ENCODE data around the gene ELOA. TPM values are rescaled to one million over a fixed set of nuclear protein-coding genes. Genes with fewer than 3 reads are reported as not detected.

Gene ELOA
- total and polyA plus RNA-seq, 9 of the 15 experiments (the other 6 are each of a cell fraction or from before 2014, with no cell fraction given): 31.9 to 98.6 (median 61.3) TPM

DNA sequence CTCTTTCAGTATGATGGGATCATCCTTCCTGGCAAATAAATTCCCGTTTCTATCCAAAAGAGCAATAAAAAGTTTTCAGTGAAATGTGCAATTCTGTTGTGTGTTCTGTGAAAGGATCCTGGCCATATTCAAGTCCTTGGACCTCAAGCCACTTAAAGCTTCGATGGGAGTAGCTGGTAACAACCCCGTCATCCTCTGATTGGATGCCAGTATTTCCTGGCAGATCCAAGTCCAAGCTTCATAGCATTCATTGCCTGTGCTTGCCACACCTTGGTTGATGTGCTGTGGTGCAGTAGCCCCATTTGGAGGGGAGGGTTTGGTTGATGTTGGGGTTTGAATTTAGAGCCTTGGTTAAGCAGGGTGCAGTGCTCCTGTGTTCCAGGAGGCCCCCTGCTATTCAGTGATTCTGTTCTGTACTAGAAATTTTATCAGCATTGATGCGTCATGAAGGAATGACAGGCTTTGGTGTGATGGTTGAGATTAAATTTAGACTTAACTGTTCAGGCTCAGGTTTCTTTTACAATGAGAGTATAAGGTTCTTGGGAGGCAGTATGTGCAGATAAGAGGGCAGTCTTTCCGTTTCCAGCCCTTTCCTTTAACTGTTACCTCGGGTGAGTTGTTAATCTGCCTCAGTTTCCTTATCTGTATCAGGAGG, 46.8 kb upstream of the ELOA start (continued):
- TF ChIP-seq SIRT6 (IDR thresholded peaks at IDR 0.05; ENCODE audit: low read depth, low read length) (no peak), ZFX (CRISPR knock-in tag; IDR thresholded peaks at IDR 0.05) (no peak), ESRRB (CRISPR knock-in tag; IDR thresholded peaks at IDR 0.05; ENCODE audit: borderline replicate concordance) (peak; percentile 63; the same call in 1 of the 2 replicates), GTF2A2 (tag; IDR thresholded peaks at IDR 0.05) (no peak), ZSCAN29 (IDR thresholded peaks at IDR 0.05) (no peak), RBM14 (IDR thresholded peaks at IDR 0.05; ENCODE audit: borderline replicate concordance, insufficient read depth, low read depth, low read length) (no peak), ATF7 (IDR thresholded peaks at IDR 0.05) (no peak), SMAD1 (IDR thresholded peaks at IDR 0.05; ENCODE audit: low read depth, low read length, partially characterized antibody) (peak; percentile 9), HOXB6 (CRISPR knock-in tag; IDR thresholded peaks at IDR 0.05; ENCODE audit: borderline replicate concordance) (no peak), KDM5B (IDR thresholded peaks at IDR 0.05; ENCODE audit: insufficient replicate concordance, low read depth, low read length) (peak; percentile 13), ZBTB8A (IDR thresholded peaks at IDR 0.05; ENCODE audit: partially characterized antibody) (no peak), ZNF507 (tag; conservative IDR thresholded peaks at IDR 0.05) (no peak), KAT8 (IDR thresholded peaks at IDR 0.05; ENCODE audit: low read depth) (no peak), SUPT5H (IDR thresholded peaks at IDR 0.05) (peak; percentile 35), E2F3 (CRISPR knock-in tag; IDR thresholded peaks at IDR 0.05) (no peak), ZKSCAN8 (CRISPR knock-in tag; IDR thresholded peaks at IDR 0.05) (no peak), RFX5 (IDR thresholded peaks at IDR 0.05; ENCODE audit: low read depth, low read length) (no peak), HDAC6 (IDR thresholded peaks at IDR 0.05; ENCODE audit: low read depth, low read length) (no peak), PTBP1 (IDR thresholded peaks at IDR 0.05; ENCODE audit: low read depth, low read length) (no peak), CC2D1A (IDR thresholded peaks at IDR 0.05) (no peak), RBFOX2 (IDR thresholded peaks at IDR 0.05; ENCODE audit: low read depth, low read length) (peak; percentile 14; the same call in 1 of the 2 replicates), SRSF3 (IDR thresholded peaks at IDR 0.05; ENCODE audit: insufficient read depth, low read length) (no peak)
- TF ChIP-seq, protein P1, sequence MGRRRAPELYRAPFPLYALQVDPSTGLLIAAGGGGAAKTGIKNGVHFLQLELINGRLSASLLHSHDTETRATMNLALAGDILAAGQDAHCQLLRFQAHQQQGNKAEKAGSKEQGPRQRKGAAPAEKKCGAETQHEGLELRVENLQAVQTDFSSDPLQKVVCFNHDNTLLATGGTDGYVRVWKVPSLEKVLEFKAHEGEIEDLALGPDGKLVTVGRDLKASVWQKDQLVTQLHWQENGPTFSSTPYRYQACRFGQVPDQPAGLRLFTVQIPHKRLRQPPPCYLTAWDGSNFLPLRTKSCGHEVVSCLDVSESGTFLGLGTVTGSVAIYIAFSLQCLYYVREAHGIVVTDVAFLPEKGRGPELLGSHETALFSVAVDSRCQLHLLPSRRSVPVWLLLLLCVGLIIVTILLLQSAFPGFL (CRISPR knock-in tag; IDR thresholded peaks at IDR 0.05): 0 out of 2 replicates have a peak, but pooled peaks have one; percentile 46
- TF ChIP-seq, protein P2, sequence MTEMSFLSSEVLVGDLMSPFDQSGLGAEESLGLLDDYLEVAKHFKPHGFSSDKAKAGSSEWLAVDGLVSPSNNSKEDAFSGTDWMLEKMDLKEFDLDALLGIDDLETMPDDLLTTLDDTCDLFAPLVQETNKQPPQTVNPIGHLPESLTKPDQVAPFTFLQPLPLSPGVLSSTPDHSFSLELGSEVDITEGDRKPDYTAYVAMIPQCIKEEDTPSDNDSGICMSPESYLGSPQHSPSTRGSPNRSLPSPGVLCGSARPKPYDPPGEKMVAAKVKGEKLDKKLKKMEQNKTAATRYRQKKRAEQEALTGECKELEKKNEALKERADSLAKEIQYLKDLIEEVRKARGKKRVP (CRISPR knock-in tag; IDR thresholded peaks at IDR 0.05): no peak
- TF ChIP-seq, protein P3, sequence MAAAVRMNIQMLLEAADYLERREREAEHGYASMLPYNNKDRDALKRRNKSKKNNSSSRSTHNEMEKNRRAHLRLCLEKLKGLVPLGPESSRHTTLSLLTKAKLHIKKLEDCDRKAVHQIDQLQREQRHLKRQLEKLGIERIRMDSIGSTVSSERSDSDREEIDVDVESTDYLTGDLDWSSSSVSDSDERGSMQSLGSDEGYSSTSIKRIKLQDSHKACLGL (CRISPR knock-in tag; IDR thresholded peaks at IDR 0.05; ENCODE audit: borderline replicate concordance, poor library complexity, severe bottlenecking): no peak
- TF ChIP-seq, protein P4, sequence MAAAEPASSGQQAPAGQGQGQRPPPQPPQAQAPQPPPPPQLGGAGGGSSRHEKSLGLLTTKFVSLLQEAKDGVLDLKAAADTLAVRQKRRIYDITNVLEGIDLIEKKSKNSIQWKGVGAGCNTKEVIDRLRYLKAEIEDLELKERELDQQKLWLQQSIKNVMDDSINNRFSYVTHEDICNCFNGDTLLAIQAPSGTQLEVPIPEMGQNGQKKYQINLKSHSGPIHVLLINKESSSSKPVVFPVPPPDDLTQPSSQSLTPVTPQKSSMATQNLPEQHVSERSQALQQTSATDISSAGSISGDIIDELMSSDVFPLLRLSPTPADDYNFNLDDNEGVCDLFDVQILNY (CRISPR knock-in tag; IDR thresholded peaks at IDR 0.05): no peak

Measured in K562 (cell line).